Lower leg skin (tissue), 4 donors: ENCODE data around the gene ASGR1. TPM values are rescaled to one million over a fixed set of nuclear protein-coding genes. Genes with fewer than 3 reads are reported as not detected.

Source experiments
- DNase-seq, 2 donors: peaks; one replicate each; pipeline ENCODE4 v3.0.0-alpha.2; 2019; ENCODE audit warnings: low spot score in 2 of 2
- H3K4me3 ChIP-seq: fragments of 200-600 bp; sonication (generic); 2 replicates; pipeline ENCODE4 v1.5.1; 2017; ENCODE audit warnings: mild to moderate bottlenecking, low read depth; ENCODE audit not compliant: poor library complexity, severe bottlenecking
- CTCF ChIP-seq, 3 donors: fragments of 450-650 bp; IDR thresholded peaks; one replicate each; pipeline ENCODE4 v1.5.1; 2016; ENCODE audit warnings: antibody characterized with exemption in 3 of 3, mild to moderate bottlenecking in 3 of 3, moderate library complexity in 2 of 3
- POLR2A ChIP-seq, 2 donors: fragments of 450-650 bp; IDR thresholded peaks; one replicate each; pipeline ENCODE4 v1.6.1; 2016 to 2017; ENCODE audit warnings: antibody characterized with exemption in 2 of 2, mild to moderate bottlenecking in 1 of 2, moderate library complexity in 1 of 2
- WGBS, 2 donors: methylation state at CpG; one replicate each; pipeline ENCODE4 v1.1.5; 2018; 5-methylcytosine and 5-hydroxymethylcytosine counted together
- intact Hi-C: fragments of 100-400 bp; cut with DNase I; formaldehyde crosslinking; loops from one replicate; pipeline ENCODE4 v1.15.0; 2023; ENCODE audit warnings: low total_unique reads
- total RNA-seq, 4 donors: library from RNA; depleted of rRNA; stranded (reverse); fragments of >200 nt; gene quantifications; one replicate each; pipeline ENCODE4 v1.1.0, GENCODE V29; 2016

Gene ASGR1
- total RNA-seq, 4 donors from 2014 or later, result 1.3 to 6.6 (median 4.2) TPM

GRCh38 chr17:7224110-7224509 is 44.9 kb upstream of the ASGR1 start:
- intact Hi-C loops, result no loop called here
- TF ChIP-seq CTCF (IDR thresholded peaks at IDR 0.05) (no peak), POLR2A (IDR thresholded peaks at IDR 0.05) (no peak)
- no peak overlapping the region for H3K4me3 ChIP-seq
- no peak for DNase-seq
- 75 to 77% methylated on average over 10 of the region's 10 CpGs for WGBS, 2 donors

GRCh38 chr17:7223375-7223774 is 44.2 kb upstream of the ASGR1 start:
- DNase-seq, result no peak
- WGBS, 2 donors, result 69 to 82% methylated on average over 4 of the region's 4 CpGs
- intact Hi-C loops, result no loop called here
- H3K4me3 ChIP-seq, result no peak overlapping the region
- TF ChIP-seq CTCF (IDR thresholded peaks at IDR 0.05) (no peak), POLR2A (IDR thresholded peaks at IDR 0.05) (no peak)

GRCh38 chr17:7222972-7223292 is 43.8 kb upstream of the ASGR1 start:
- WGBS, 2 donors, result 64 to 78% methylated on average over 7 of the region's 7 CpGs
- no peak overlapping the region for H3K4me3 ChIP-seq
- TF ChIP-seq CTCF (IDR thresholded peaks at IDR 0.05), result no peak
- no peak for TF ChIP-seq POLR2A (IDR thresholded peaks at IDR 0.05)
- no peak for DNase-seq
- intact Hi-C loops, result no loop called here

- 67 to 71% methylated on average over 15 of the region's 15 CpGs for WGBS, 2 donors
- intact Hi-C loops, result no loop called here
- H3K4me3 ChIP-seq, result no peak overlapping the region
- TF ChIP-seq POLR2A (IDR thresholded peaks at IDR 0.05) (no peak), CTCF (IDR thresholded peaks at IDR 0.05) (no peak)
- no peak for DNase-seq
These were observed 43.2 kb upstream of the ASGR1 start for GRCh38 chr17:7222093-7222971.

GRCh38 chr17:7221278-7222092 is 42.3 kb upstream of the ASGR1 start:
- no peak for DNase-seq
- no peak overlapping the region for H3K4me3 ChIP-seq
- WGBS, 2 donors, result 60 to 61% methylated on average over 10 of the region's 10 CpGs
- intact Hi-C loops, result no loop called here
- no peak for TF ChIP-seq CTCF (IDR thresholded peaks at IDR 0.05)
- no peak for TF ChIP-seq POLR2A (IDR thresholded peaks at IDR 0.05)
